ENCODE measurements around the gene PIR.

- TF ChIP-seq POLR2AphosphoS5 (IDR thresholded peaks at IDR 0.05; ENCODE audit: insufficient read depth, low read depth, low read length) (no peak), POLR2A (IDR thresholded peaks at IDR 0.05; ENCODE audit: low read depth, low read length) (no peak), EZH2 (IDR thresholded peaks at IDR 0.05; ENCODE audit: borderline replicate concordance, low read depth, low read length, severe bottlenecking) (no peak), CTCF (IDR thresholded peaks at IDR 0.05; ENCODE audit: extremely low read depth in 1 of 2, insufficient read depth in 1 of 2, low read depth in 1 of 2, low read length in 2 of 2) (no peak)
- TF ChIP-seq, protein P1, sequence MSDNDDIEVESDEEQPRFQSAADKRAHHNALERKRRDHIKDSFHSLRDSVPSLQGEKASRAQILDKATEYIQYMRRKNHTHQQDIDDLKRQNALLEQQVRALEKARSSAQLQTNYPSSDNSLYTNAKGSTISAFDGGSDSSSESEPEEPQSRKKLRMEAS (IDR thresholded peaks at IDR 0.05; ENCODE audit: insufficient read depth, insufficient read length) = no peak
These were observed 6.8 kb upstream of the PIR start for GRCh38 chrX:15499976-15500375.
